Tibial nerve (tissue), 4 donors: ENCODE measurements around the gene PCBP3. TPM values are rescaled to one million over a fixed set of nuclear protein-coding genes. Genes with fewer than 3 reads are reported as not detected.
A peak's percentile ranks its signal among the peaks of the same experiment; 100 is the strongest.

Experiments
- DNase-seq, 2 donors: peaks; one replicate each; pipeline ENCODE4 v3.0.0-alpha.2; 2019; ENCODE audit warnings: low spot score in 2 of 2
- H3K27ac ChIP-seq, 4 donors: fragments of 200-600 bp; sonication (generic) in 3 of 4; one replicate each; pipeline ENCODE4 v1.5.1; 2017 to 2019; ENCODE audit warnings: mild to moderate bottlenecking in 1 of 4
- H3K27me3 ChIP-seq, 2 donors: fragments of 200-600 bp; sonication (generic) in 1 of 2; one replicate each; pipeline versions ENCODE4 v1.5.1 to v1.6.0; 2017 to 2019
- H3K36me3 ChIP-seq, 3 donors: fragments of 200-600 bp; sonication (generic); one replicate each; pipeline ENCODE4 v1.5.1; 2018 to 2019
- H3K4me1 ChIP-seq, 4 donors: fragments of 200-600 bp; sonication (generic) in 3 of 4; one replicate each; pipeline ENCODE4 v1.5.1; 2017 to 2019
- H3K4me3 ChIP-seq, 4 donors: fragments of 200-600 bp; sonication (generic) in 3 of 4; one replicate each; pipeline ENCODE4 v1.5.1; 2017 to 2019; ENCODE audit warnings: mild to moderate bottlenecking in 1 of 4, moderate library complexity in 1 of 4
- H3K9me3 ChIP-seq, 4 donors: fragments of 200-600 bp; sonication (generic) in 3 of 4; one replicate each; pipeline ENCODE4 v1.5.1; 2017 to 2019
- CTCF ChIP-seq, 5 experiments: fragments of 200-600 bp in 3 of 5; fragments of 450-650 bp in 2 of 5; sonication (generic) in 3 of 5; IDR thresholded peaks; one replicate each; pipeline ENCODE4 v1.5.1; 2016 to 2019; ENCODE audit warnings: antibody characterized with exemption in 5 of 5, mild to moderate bottlenecking in 3 of 5, moderate library complexity in 2 of 5
- EP300 ChIP-seq, 2 donors: sonication (generic); formaldehyde crosslinking; IDR thresholded peaks; one replicate each; pipeline ENCODE4 v1.6.1; 2017; ENCODE audit warnings: antibody characterized with exemption in 2 of 2, mild to moderate bottlenecking in 1 of 2
- POLR2A ChIP-seq, 2 donors: fragments of 450-650 bp; IDR thresholded peaks; one replicate each; pipeline ENCODE4 v1.6.1; 2017; ENCODE audit warnings: antibody characterized with exemption in 2 of 2, mild to moderate bottlenecking in 2 of 2, moderate library complexity in 2 of 2
- WGBS, 2 donors: methylation state at CpG; one replicate each; pipeline ENCODE4 v1.1.5; 2018; 5-methylcytosine and 5-hydroxymethylcytosine counted together
- total RNA-seq, 4 donors: library from RNA; depleted of rRNA; stranded (reverse); fragments of >200 nt; gene quantifications; one replicate each; pipeline ENCODE4 v1.1.0, GENCODE V29; 2016

Gene PCBP3
- total RNA-seq, 4 donors from 2014 or later, result 4.2 to 13.4 (median 9.6) TPM

GRCh38 chr21:45971616-45972352, 328.3 kb downstream of the PCBP3 start:
- TF ChIP-seq CTCF (IDR thresholded peaks at IDR 0.05), result no peak
- TF ChIP-seq EP300 (IDR thresholded peaks at IDR 0.05), result no peak
- no peak for TF ChIP-seq POLR2A (IDR thresholded peaks at IDR 0.05)
- Histone ChIP-seq H3K4me3 (peak overlapping the region in 1 of 4 donors; percentile 56), H3K27me3 (no peaks in the 10 kb centered on the region), H3K27ac (peak overlapping the region; percentile 16 to 98 (median 91)), H3K36me3 (no peaks in the 10 kb centered on the region), H3K4me1 (peaks cover 0 to 51% (median 46%) of the 10 kb centered on the region in 4 donors), H3K9me3 (no peaks in the 10 kb centered on the region)
- 39 to 44% methylated on average over 16 to 17 of the region's 20 CpGs for WGBS, 2 donors
- no peak for DNase-seq

GRCh38 chr21:45972353-45972715, 328.8 kb downstream of the PCBP3 start:
- Histone ChIP-seq H3K36me3 (no peaks in the 10 kb centered on the region), H3K4me1 (peaks cover 0 to 57% (median 47%) of the 10 kb centered on the region in 4 donors), H3K27me3 (no peaks in the 10 kb centered on the region), H3K4me3 (peak overlapping the region; percentile 38 to 56 (median 53)), H3K9me3 (no peaks in the 10 kb centered on the region), H3K27ac (peak overlapping the region; percentile 88 to 98 (median 92))
- TF ChIP-seq POLR2A (IDR thresholded peaks at IDR 0.05), result no peak
- TF ChIP-seq EP300 (IDR thresholded peaks at IDR 0.05), result no peak
- no peak for TF ChIP-seq CTCF (IDR thresholded peaks at IDR 0.05)
- DNase-seq, result no peak
- 28% methylated on average over 19 of the region's 19 CpGs; no CpG with 5 or more reads in 1 of the 2 donors for WGBS, 2 donors

- DNase-seq, result peak; percentile 63 to 75
- Histone ChIP-seq H3K27me3 (no peaks in the 10 kb centered on the region), H3K36me3 (no peaks in the 10 kb centered on the region), H3K9me3 (no peaks in the 10 kb centered on the region), H3K4me1 (peaks cover 0 to 61% (median 49%) of the 10 kb centered on the region in 4 donors), H3K4me3 (peak overlapping the region; percentile 38 to 56 (median 53)), H3K27ac (peak overlapping the region; percentile 88 to 98 (median 92))
- 0 to 3% methylated on average over 7 to 31 of the region's 58 CpGs for WGBS, 2 donors
- TF ChIP-seq POLR2A (IDR thresholded peaks at IDR 0.05), result no peak
- TF ChIP-seq CTCF (IDR thresholded peaks at IDR 0.05), result no peak
- no peak for TF ChIP-seq EP300 (IDR thresholded peaks at IDR 0.05)
Observed at GRCh38 chr21:45972716-45973474, 329.4 kb downstream of the PCBP3 start.

GRCh38 chr21:45973475-45974072, 330.0 kb downstream of the PCBP3 start:
- Histone ChIP-seq H3K4me1 (peaks cover 0 to 68% (median 52%) of the 10 kb centered on the region in 4 donors), H3K36me3 (no peaks in the 10 kb centered on the region), H3K27me3 (no peaks in the 10 kb centered on the region), H3K4me3 (peak overlapping the region; percentile 38 to 56 (median 53)), H3K27ac (peak overlapping the region; percentile 88 to 98 (median 92)), H3K9me3 (no peaks in the 10 kb centered on the region)
- peak; percentile 70 to 80 for DNase-seq
- TF ChIP-seq POLR2A (IDR thresholded peaks at IDR 0.05) (peak in 1 of 2 donors; percentile 33), CTCF (IDR thresholded peaks at IDR 0.05) (peak; percentile 68 to 81 (median 77)), EP300 (IDR thresholded peaks at IDR 0.05) (peak in 1 of 2 donors; percentile 48)
- WGBS, 2 donors, result 0 to 1% methylated on average over 20 to 32 of the region's 38 CpGs
